GM23248 (cell line): ENCODE data around the gene ELOVL1. TPM values are rescaled to one million over a fixed set of nuclear protein-coding genes. Genes with fewer than 3 reads are reported as not detected.

Experiments
- DNase-seq: peaks from one replicate; pipeline ENCODE4 v3.0.0-alpha.2; 2015
- H2AFZ ChIP-seq: fragments of 200-600 bp; sonication (generic); 2 replicates; pipeline ENCODE4 v1.6.1; 2016; ENCODE audit warnings: antibody characterized with exemption
- H3F3A ChIP-seq: fragments of 200-600 bp; sonication (generic); 2 replicates; pipeline ENCODE4 v1.6.1; 2016; ENCODE audit warnings: mild to moderate bottlenecking, antibody characterized with exemption, mixed run types; ENCODE audit not compliant: insufficient read depth
- H3K27ac ChIP-seq: fragments of 200-600 bp; sonication (generic); 2 replicates; pipeline ENCODE4 v1.5.1; 2016; ENCODE audit warnings: mild to moderate bottlenecking
- H3K27me3 ChIP-seq: fragments of 200-600 bp; sonication (generic); replicated peaks from 2 replicates; pipeline ENCODE4 v1.6.1; 2016; ENCODE audit warnings: mild to moderate bottlenecking; ENCODE audit not compliant: insufficient read depth
- H3K36me3 ChIP-seq: fragments of 200-600 bp; sonication (generic); 2 replicates; pipeline ENCODE4 v1.6.1; 2016; ENCODE audit warnings: low read depth, mild to moderate bottlenecking
- H3K4me1 ChIP-seq: fragments of 200-600 bp; sonication (generic); 2 replicates; pipeline ENCODE4 v1.6.1; 2016; ENCODE audit warnings: mild to moderate bottlenecking; ENCODE audit not compliant: insufficient read depth
- H3K4me2 ChIP-seq: fragments of 200-600 bp; sonication (generic); one replicate; pipeline ENCODE4 v1.6.1; 2016; ENCODE audit warnings: mild to moderate bottlenecking; ENCODE audit not compliant: unreplicated experiment
- H3K4me3 ChIP-seq: fragments of 200-600 bp; sonication (generic); 2 replicates; pipeline ENCODE4 v1.5.1; 2016; ENCODE audit warnings: mild to moderate bottlenecking
- H3K79me2 ChIP-seq: fragments of 200-600 bp; sonication (generic); 2 replicates; pipeline ENCODE4 v1.6.1; 2016; ENCODE audit warnings: mild to moderate bottlenecking; ENCODE audit not compliant: insufficient read depth
- H3K9ac ChIP-seq: fragments of 200-600 bp; sonication (generic); 2 replicates; pipeline ENCODE4 v1.6.1; 2016; ENCODE audit warnings: mild to moderate bottlenecking
- H3K9me2 ChIP-seq: fragments of 200-600 bp; sonication (generic); 2 replicates; pipeline ENCODE4 v1.6.1; 2016; ENCODE audit warnings: mixed run types, mild to moderate bottlenecking, moderate library complexity; ENCODE audit not compliant: insufficient read depth
- H3K9me3 ChIP-seq: fragments of 200-600 bp; sonication (generic); one replicate; pipeline ENCODE4 v1.6.1; 2017; ENCODE audit warnings: low read depth
- H4K20me1 ChIP-seq: fragments of 200-600 bp; sonication (generic); 2 replicates; pipeline ENCODE4 v1.6.0; 2016; ENCODE audit not compliant: insufficient read depth
- EZH2 ChIP-seq: fragments of 200-600 bp; sonication (generic); IDR thresholded peaks from 2 replicates; pipeline ENCODE4 v1.6.1; 2018; ENCODE audit warnings: antibody characterized with exemption, mild to moderate bottlenecking; ENCODE audit not compliant: insufficient read depth, poor library complexity, severe bottlenecking
- EZH2phosphoT487 ChIP-seq: fragments of 200-600 bp; sonication (generic); IDR thresholded peaks from 2 replicates; pipeline ENCODE4 v1.6.1; 2018; ENCODE audit warnings: antibody characterized with exemption, moderate library complexity, mild to moderate bottlenecking, low read depth; ENCODE audit not compliant: insufficient read depth
- WGBS, 2 experiments: methylation state at CpG; one replicate each; pipeline ENCODE4 v1.1.6; 2015 to 2017; ENCODE audit warnings: low lambda C conversion rate in 2 of 2, low coverage in 1 of 2; ENCODE audit errors: missing lambda C conversion rate in 2 of 2; 5-methylcytosine and 5-hydroxymethylcytosine counted together
- in situ Hi-C: fragments of 300-500 bp; cut with MboI; formaldehyde crosslinking; loops from 2 replicates; pipeline ENCODE4 v1.15.0; 2020
- polyA plus RNA-seq: library from polyadenylated mRNA; unstranded; fragments of >200 nt; fragmentation: Nextera tagmentation; extraction: Ambion mirVana; gene quantifications from 2 replicates; pipeline ENCODE4 v1.2.1, GENCODE V29; 2016
- total RNA-seq: library from RNA; depleted of rRNA; stranded (reverse); fragments of >200 nt; shearing (Covaris generic); gene quantifications from 2 replicates; pipeline ENCODE4 v1.2.3, GENCODE V29; 2014

Gene ELOVL1
- total and polyA plus RNA-seq, 2 experiments from 2014 or later = 107 to 155 TPM

GRCh38 chr1:43339584-43340232 lies 28.1 kb downstream of the ELOVL1 start:
- in situ Hi-C loops = no loop called here
- H3K27me3 ChIP-seq = no peaks in the 10 kb centered on the region
- no peak for DNase-seq
- H3K4me1 ChIP-seq = no peaks in the 10 kb centered on the region
- no peak overlapping the region for H2AFZ ChIP-seq
- no peak overlapping the region for H3K9ac ChIP-seq
- H3K9me3 ChIP-seq = no peaks in the 10 kb centered on the region
- H3K4me3 ChIP-seq = no peak overlapping the region
- 68% methylated on average over 6 of the region's 6 CpGs for WGBS, 2 experiments
- no peaks in the 10 kb centered on the region for H3F3A ChIP-seq
- TF ChIP-seq EZH2phosphoT487 (no peak), EZH2 (no peak)
- no peak overlapping the region for H3K4me2 ChIP-seq
- no peaks in the 10 kb centered on the region for H3K79me2 ChIP-seq
- no peaks in the 10 kb centered on the region for H4K20me1 ChIP-seq
- no peak overlapping the region for H3K27ac ChIP-seq
- no peaks in the 10 kb centered on the region for H3K9me2 ChIP-seq
- H3K36me3 ChIP-seq = no peaks in the 10 kb centered on the region

- Histone ChIP-seq H3K4me2 (no peak overlapping the region), H3K4me3 (no peak overlapping the region), H3K27me3 (no peaks in the 10 kb centered on the region), H3K9me2 (no peaks in the 10 kb centered on the region), H2AFZ (no peak overlapping the region), H3K9me3 (no peaks in the 10 kb centered on the region), H4K20me1 (no peaks in the 10 kb centered on the region), H3K36me3 (no peaks in the 10 kb centered on the region), H3F3A (no peaks in the 10 kb centered on the region), H3K9ac (no peak overlapping the region), H3K4me1 (no peaks in the 10 kb centered on the region), H3K79me2 (no peaks in the 10 kb centered on the region), H3K27ac (no peak overlapping the region)
- in situ Hi-C loops = no loop called here
- 75 to 81% methylated on average over 5 of the region's 5 CpGs for WGBS, 2 experiments
- TF ChIP-seq EZH2phosphoT487 (no peak), EZH2 (no peak)
- no peak for DNase-seq
Observed at GRCh38 chr1:43338001-43338400, 29.8 kb downstream of the ELOVL1 start.

- no peaks in the 10 kb centered on the region for H3K9me2 ChIP-seq
- H3K4me1 ChIP-seq = no peaks in the 10 kb centered on the region
- whole genome bisulfite sequencing, 2 experiments = 62 to 71% methylated on average over 2 to 3 of the region's 3 CpGs
- no peak within 1 kb of the TSS for H3K4me3 ChIP-seq
- TF ChIP-seq EZH2phosphoT487 = no peak
- H3K9ac ChIP-seq = no peak within 1 kb of the TSS
- H3K36me3 ChIP-seq = no peaks in the 10 kb centered on the region
- in situ Hi-C loops = no loop called here
- H3K9me3 ChIP-seq = no peaks in the 10 kb centered on the region
- no peak within 1 kb of the TSS for H2AFZ ChIP-seq
- no peaks in the 10 kb centered on the region for H3K79me2 ChIP-seq
- H3K4me2 ChIP-seq = no peak within 1 kb of the TSS
- no peak within 1 kb of the TSS for H3K27ac ChIP-seq
- no peak for DNase-seq
- no peaks in the 10 kb centered on the region for H3F3A ChIP-seq
- H4K20me1 ChIP-seq = no peaks in the 10 kb centered on the region
- H3K27me3 ChIP-seq = no peaks in the 10 kb centered on the region
Observed at GRCh38 chr1:43337588-43337987, 30.2 kb downstream of the ELOVL1 start, which contains the start of gene MPL. TSS of gene MPL (plus strand) at chr1:43337818. CDS start at chr1:43337849, 31 bp downstream.

GRCh38 chr1:43334453-43335205 lies 33.2 kb downstream of the ELOVL1 start:
- Histone ChIP-seq H4K20me1 (no peaks in the 10 kb centered on the region), H3K9me3 (no peaks in the 10 kb centered on the region), H3F3A (peaks cover 4% of the 10 kb centered on the region; the same call in 1 of the 2 replicates), H3K79me2 (no peaks in the 10 kb centered on the region), H3K4me2 (no peak overlapping the region), H2AFZ (no peak overlapping the region), H3K4me1 (peaks cover 13% of the 10 kb centered on the region), H3K4me3 (no peak overlapping the region), H3K9me2 (no peaks in the 10 kb centered on the region), H3K27me3 (no peaks in the 10 kb centered on the region), H3K27ac (no peak overlapping the region), H3K9ac (no peak overlapping the region), H3K36me3 (no peaks in the 10 kb centered on the region)
- no peak for DNase-seq
- TF ChIP-seq EZH2phosphoT487 (no peak), EZH2 (no peak)
- WGBS, 2 experiments = 68 to 73% methylated on average over 7 of the region's 7 CpGs
- in situ Hi-C loops = no loop called here
